ENCODE data around the gene ATF6B. TPM values are rescaled to one million over a fixed set of nuclear protein-coding genes. Genes with fewer than 3 reads are reported as not detected.

The ATF6B gene
- total RNA-seq, 1 experiment from 2014 or later: 70.2 TPM

- DNase-seq (ENCODE audit: low spot score): no peak
- Histone ChIP-seq H3K36me3 (ENCODE audit: insufficient read depth, low read length, poor library complexity, severe bottlenecking) (no peaks in the 10 kb centered on the region), H3K27ac (ENCODE audit: low read depth, low read length, poor library complexity, severe bottlenecking) (no peak overlapping the region), H3K4me1 (ENCODE audit: insufficient read depth, low read length, poor library complexity, severe bottlenecking) (peaks cover 17% of the 10 kb centered on the region), H3K27me3 (replicated peaks; ENCODE audit: insufficient read depth, low read depth, low read length, poor library complexity) (no peaks in the 10 kb centered on the region), H3K4me3 (ENCODE audit: low read depth, low read length, poor library complexity, severe bottlenecking) (no peak overlapping the region), H3K9me3 (ENCODE audit: low read depth, low read length, poor library complexity, severe bottlenecking) (no peaks in the 10 kb centered on the region)
- POLR2A ChIA-PET (ENCODE audit: low non-redundant PET): no interaction called here
- TF ChIP-seq EZH2 (IDR thresholded peaks at IDR 0.05; ENCODE audit: borderline replicate concordance, low read depth, low read length, poor library complexity, severe bottlenecking): no peak
- no peak for TF ChIP-seq CTCF (conservative IDR thresholded peaks at IDR 0.05; ENCODE audit: low read depth, low read length)
- BruUV-seq (replicated peaks): no TSS peak
- intact Hi-C loops (cut with micrococcal nuclease; ENCODE audit: unreplicated experiment): no loop called here
- CTCF ChIA-PET: no interaction called here
Measured at GRCh38 chr6:32149092-32149755, 21.2 kb upstream of the ATF6B start.

GRCh38 chr6:32148289-32149091 lies 20.4 kb upstream of the ATF6B start:
- no peaks in the 10 kb centered on the region for H3K9me3 ChIP-seq (ENCODE audit: low read depth, low read length, poor library complexity, severe bottlenecking)
- intact Hi-C loops (cut with micrococcal nuclease; ENCODE audit: unreplicated experiment): no loop called here
- no peaks in the 10 kb centered on the region for H3K27me3 ChIP-seq (replicated peaks; ENCODE audit: insufficient read depth, low read depth, low read length, poor library complexity)
- no peak overlapping the region for H3K27ac ChIP-seq (ENCODE audit: low read depth, low read length, poor library complexity, severe bottlenecking)
- TF ChIP-seq CTCF (conservative IDR thresholded peaks at IDR 0.05; ENCODE audit: low read depth, low read length): no peak
- no peak for TF ChIP-seq EZH2 (IDR thresholded peaks at IDR 0.05; ENCODE audit: borderline replicate concordance, low read depth, low read length, poor library complexity, severe bottlenecking)
- H3K4me1 ChIP-seq (ENCODE audit: insufficient read depth, low read length, poor library complexity, severe bottlenecking): peaks cover 17% of the 10 kb centered on the region
- CTCF ChIA-PET: no interaction called here
- no TSS peak for BruUV-seq (replicated peaks)
- DNase-seq (ENCODE audit: low spot score): no peak
- no peaks in the 10 kb centered on the region for H3K36me3 ChIP-seq (ENCODE audit: insufficient read depth, low read length, poor library complexity, severe bottlenecking)
- POLR2A ChIA-PET (ENCODE audit: low non-redundant PET): no interaction called here
- no peak overlapping the region for H3K4me3 ChIP-seq (ENCODE audit: low read depth, low read length, poor library complexity, severe bottlenecking)

GRCh38 chr6:32147401-32148132 lies 19.5 kb upstream of the ATF6B start:
- ChIA-PET CTCF (no interaction called here), POLR2A (ENCODE audit: low non-redundant PET) (no interaction called here)
- Histone ChIP-seq H3K27me3 (replicated peaks; ENCODE audit: insufficient read depth, low read depth, low read length, poor library complexity) (no peaks in the 10 kb centered on the region), H3K9me3 (ENCODE audit: low read depth, low read length, poor library complexity, severe bottlenecking) (no peaks in the 10 kb centered on the region), H3K4me1 (ENCODE audit: insufficient read depth, low read length, poor library complexity, severe bottlenecking) (peaks cover 11% of the 10 kb centered on the region), H3K27ac (ENCODE audit: low read depth, low read length, poor library complexity, severe bottlenecking) (no peak overlapping the region), H3K36me3 (ENCODE audit: insufficient read depth, low read length, poor library complexity, severe bottlenecking) (no peaks in the 10 kb centered on the region), H3K4me3 (ENCODE audit: low read depth, low read length, poor library complexity, severe bottlenecking) (no peak overlapping the region)
- no TSS peak for BruUV-seq (replicated peaks)
- intact Hi-C loops (cut with micrococcal nuclease; ENCODE audit: unreplicated experiment): no loop called here
- DNase-seq (ENCODE audit: low spot score): no peak
- TF ChIP-seq CTCF (conservative IDR thresholded peaks at IDR 0.05; ENCODE audit: low read depth, low read length): no peak
- TF ChIP-seq EZH2 (IDR thresholded peaks at IDR 0.05; ENCODE audit: borderline replicate concordance, low read depth, low read length, poor library complexity, severe bottlenecking): no peak
